HG03378 (cell line): ENCODE results near the gene PLD1.

ENCODE experiments used
- ATAC-seq: cut with Tn5 transposase; IDR thresholded peaks from one replicate; pipeline ENCODE4 v1.9.1; 2021; ENCODE audit warnings: mild to moderate bottlenecking, moderate library complexity; ENCODE audit not compliant: unreplicated experiment

Gene PLD1

GRCh38 chr3:171772427-171773056 is 37.7 kb downstream of the PLD1 start:
- no peak for ATAC-seq

- ATAC-seq, result no peak
Measured at GRCh38 chr3:171770689-171771620, 39.3 kb downstream of the PLD1 start.

GRCh38 chr3:171769461-171769860 is 40.8 kb downstream of the PLD1 start:
- ATAC-seq, result no peak

GRCh38 chr3:171768986-171769385 is 41.3 kb downstream of the PLD1 start:
- ATAC-seq, result no peak

GRCh38 chr3:171768281-171768900 is 41.9 kb downstream of the PLD1 start:
- ATAC-seq, result no peak

- ATAC-seq, result no peak
Measured at GRCh38 chr3:171765511-171765887, 44.8 kb downstream of the PLD1 start.

- ATAC-seq, result no peak
Measured at GRCh38 chr3:171763392-171763791, 46.9 kb downstream of the PLD1 start.

- ATAC-seq, result no peak
Measured at GRCh38 chr3:171760477-171760876, 49.8 kb downstream of the PLD1 start.

- no peak for ATAC-seq
Measured at GRCh38 chr3:171758109-171758508, 52.2 kb downstream of the PLD1 start.

GRCh38 chr3:171757361-171758034 is 52.8 kb downstream of the PLD1 start:
- ATAC-seq, result no peak

GRCh38 chr3:171755656-171756055 is 54.6 kb downstream of the PLD1 start:
- no peak for ATAC-seq

- ATAC-seq, result no peak
Measured at GRCh38 chr3:171755015-171755589, 55.2 kb downstream of the PLD1 start.

- no peak for ATAC-seq
Measured at GRCh38 chr3:171753665-171754408, 56.4 kb downstream of the PLD1 start.

GRCh38 chr3:171753025-171753472 is 57.2 kb downstream of the PLD1 start:
- ATAC-seq, result no peak

- ATAC-seq, result peak; percentile 48
Measured at GRCh38 chr3:171752329-171752728, 58.0 kb downstream of the PLD1 start.

GRCh38 chr3:171749124-171749523 is 61.2 kb downstream of the PLD1 start:
- no peak for ATAC-seq

- no peak for ATAC-seq
Measured at GRCh38 chr3:171748064-171748924, 62.0 kb downstream of the PLD1 start.

- ATAC-seq, result no peak
Measured at GRCh38 chr3:171747223-171747920, 62.9 kb downstream of the PLD1 start.
